SK-N-MC (cell line): ENCODE measurements around the gene GALNT13.

Experiments
- DNase-seq: peaks from one replicate; pipeline ENCODE4 v3.0.0-alpha.2; 2011; ENCODE audit warnings: low read depth, low spot score
- H3K27ac ChIP-seq: fragments of 200-600 bp; sonication (generic); 2 replicates; pipeline ENCODE4 v1.5.1; 2016; ENCODE audit warnings: mixed run types
- H3K36me3 ChIP-seq: fragments of 200-600 bp; sonication (generic); 2 replicates; pipeline ENCODE4 v1.6.1; 2017; ENCODE audit warnings: antibody characterized with exemption, low read length, mixed read lengths; ENCODE audit not compliant: insufficient read depth
- H3K4me3 ChIP-seq: fragments of 200-600 bp; sonication (generic); 2 replicates; pipeline ENCODE4 v1.5.1; 2016
- H3K9ac ChIP-seq: fragments of 200-600 bp; sonication (generic); 2 replicates; pipeline ENCODE4 v1.8.0; 2017; ENCODE audit warnings: mixed run types, mixed read lengths; ENCODE audit not compliant: insufficient read length
- H3K9me3 ChIP-seq: fragments of 200-600 bp; sonication (generic); 2 replicates; pipeline ENCODE4 v1.6.1; 2017; ENCODE audit warnings: low read depth, mild to moderate bottlenecking, antibody characterized with exemption, low read length, moderate library complexity, mixed read lengths
- EZH2 ChIP-seq: fragments of 200-600 bp; sonication (generic); IDR thresholded peaks from one replicate; pipeline ENCODE4 v1.6.1; 2017; ENCODE audit warnings: antibody characterized with exemption
- FOXP2 ChIP-seq: optimal IDR thresholded peaks from 2 replicates; pipeline ENCODE3; 2011; ENCODE audit warnings: mild to moderate bottlenecking, moderate library complexity; ENCODE audit not compliant: insufficient read depth; ENCODE audit errors: extremely low read length, control extremely low read depth
- POLR2AphosphoS5 ChIP-seq: IDR thresholded peaks from 2 replicates; pipeline ENCODE4 v1.6.1; 2012; ENCODE audit warnings: mild to moderate bottlenecking, low read depth, low read length, borderline replicate concordance

The GALNT13 gene

GRCh38 chr2:154488801-154489200 is 617.1 kb downstream of the GALNT13 start:
- H3K27ac ChIP-seq, result no peak overlapping the region
- H3K4me3 ChIP-seq, result no peak overlapping the region
- TF ChIP-seq EZH2, result no peak
- TF ChIP-seq POLR2AphosphoS5, result no peak
- TF ChIP-seq FOXP2, result no peak
- H3K36me3 ChIP-seq, result no peaks in the 10 kb centered on the region
- H3K9me3 ChIP-seq, result no peaks in the 10 kb centered on the region
- no peak for DNase-seq
- H3K9ac ChIP-seq, result no peak overlapping the region

DNA sequence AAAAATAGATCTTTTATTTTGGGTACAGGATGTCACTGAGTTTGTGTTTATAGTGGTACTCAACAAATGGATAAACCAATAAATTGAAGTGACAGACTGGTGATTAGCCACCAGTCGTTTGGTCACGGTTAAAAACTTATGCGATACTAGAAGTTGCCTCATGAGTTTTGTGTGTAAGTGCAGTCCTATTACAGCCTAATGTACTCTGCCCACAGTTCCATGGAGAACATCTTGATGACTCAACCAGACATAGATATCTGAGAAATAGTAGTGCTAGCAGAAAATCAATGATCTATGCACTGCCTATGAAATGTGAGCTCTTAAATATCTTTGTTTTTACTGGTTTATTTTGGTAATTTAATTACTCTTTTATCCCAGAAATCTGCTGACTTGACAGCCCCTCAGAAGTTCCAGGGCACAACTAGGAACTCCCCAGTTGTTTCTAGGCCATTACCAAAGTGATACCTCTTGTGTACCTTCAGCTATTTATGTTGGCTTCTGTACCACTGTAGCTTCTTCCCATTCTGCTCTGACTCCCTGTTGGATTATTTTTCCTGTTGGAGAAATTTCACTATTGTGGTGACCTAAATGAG is 617.6 kb downstream of the GALNT13 start:
- no peak overlapping the region for H3K27ac ChIP-seq
- TF ChIP-seq POLR2AphosphoS5 (no peak), FOXP2 (no peak), EZH2 (no peak)
- H3K4me3 ChIP-seq, result no peak overlapping the region
- H3K9ac ChIP-seq, result no peak overlapping the region
- H3K36me3 ChIP-seq, result no peaks in the 10 kb centered on the region
- H3K9me3 ChIP-seq, result no peaks in the 10 kb centered on the region
- DNase-seq, result no peak

GRCh38 chr2:154490530-154490929 is 618.8 kb downstream of the GALNT13 start:
- Histone ChIP-seq H3K9ac (no peak overlapping the region), H3K27ac (no peak overlapping the region), H3K36me3 (no peaks in the 10 kb centered on the region), H3K9me3 (no peaks in the 10 kb centered on the region), H3K4me3 (no peak overlapping the region)
- DNase-seq, result no peak
- TF ChIP-seq FOXP2 (no peak), EZH2 (no peak), POLR2AphosphoS5 (no peak)

DNA sequence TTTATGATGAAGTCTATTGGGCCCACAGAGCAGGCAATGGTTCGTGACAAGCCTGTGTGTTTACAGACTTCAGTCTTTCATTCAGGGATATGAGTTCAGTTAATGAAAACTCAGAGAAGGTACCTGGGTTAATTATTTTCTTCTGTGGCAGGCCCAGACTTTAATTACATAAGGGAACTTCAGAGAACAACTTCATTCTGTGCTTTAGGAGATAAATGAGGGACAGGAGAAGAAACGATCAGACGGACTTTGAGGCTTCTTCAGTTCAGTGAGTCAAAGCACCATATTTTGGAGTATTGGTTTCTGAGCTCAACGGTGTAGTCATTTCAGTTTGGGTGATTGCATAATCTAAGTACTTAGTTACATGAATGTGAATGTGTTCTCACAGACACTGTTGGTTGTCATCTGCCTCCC is 623.7 kb downstream of the GALNT13 start:
- no peak for DNase-seq
- no peaks in the 10 kb centered on the region for H3K9me3 ChIP-seq
- no peaks in the 10 kb centered on the region for H3K36me3 ChIP-seq
- H3K9ac ChIP-seq, result no peak overlapping the region
- H3K4me3 ChIP-seq, result no peak overlapping the region
- TF ChIP-seq FOXP2 (no peak), POLR2AphosphoS5 (no peak)
- H3K27ac ChIP-seq, result no peak overlapping the region

GRCh38 chr2:154497019-154497418 is 625.3 kb downstream of the GALNT13 start:
- Histone ChIP-seq H3K9ac (no peak overlapping the region), H3K9me3 (no peaks in the 10 kb centered on the region), H3K4me3 (no peak overlapping the region), H3K36me3 (no peaks in the 10 kb centered on the region), H3K27ac (no peak overlapping the region)
- TF ChIP-seq EZH2, result no peak
- TF ChIP-seq POLR2AphosphoS5, result no peak
- no peak for TF ChIP-seq FOXP2
- DNase-seq, result no peak
